HepG2 (cell line): Measurements from ENCODE around the gene PELI2.

Source experiments
- CHD4 ChIP-seq: fragments of 200-600 bp; sonication (generic); IDR thresholded peaks from 2 replicates; pipeline ENCODE4 v1.7.0; 2017; ENCODE audit warnings: mild to moderate bottlenecking, low read length, borderline replicate concordance
- CTCF ChIP-seq: sonication (generic); formaldehyde crosslinking; IDR thresholded peaks from 2 replicates; pipeline ENCODE4 v1.5.0; 2020; ENCODE audit warnings: mild to moderate bottlenecking, missing genetic modification reagents, moderate library complexity
- GABPA ChIP-seq, 2 experiments: IDR thresholded peaks; 2 replicates each; pipeline ENCODE4 v1.6.1; 2011 to 2016; ENCODE audit warnings: low read depth in 2 of 2, low read length in 1 of 2, missing biosample characterization in 1 of 2, missing genetic modification characterization in 1 of 2
- KLF6 ChIP-seq: IDR thresholded peaks from 2 replicates; pipeline ENCODE4 v1.8.0; 2016; ENCODE audit warnings: missing biosample characterization, missing genetic modification reagents
- MAX ChIP-seq: IDR thresholded peaks from 2 replicates; pipeline ENCODE4 v1.6.1; 2012; ENCODE audit warnings: inconsistent platforms
- MTA3 ChIP-seq: sonication (generic); formaldehyde crosslinking; IDR thresholded peaks from 2 replicates; pipeline ENCODE4 v1.4.0; 2020; ENCODE audit warnings: missing genetic modification reagents
- NR2F2 ChIP-seq: IDR thresholded peaks from 2 replicates; pipeline ENCODE4 v1.6.1; 2012; ENCODE audit warnings: low read depth, inconsistent platforms, borderline replicate concordance
- RFXAP ChIP-seq: sonication (generic); formaldehyde crosslinking; IDR thresholded peaks from 2 replicates; pipeline ENCODE4 v1.4.0; 2020; ENCODE audit warnings: missing genetic modification reagents, borderline replicate concordance

- TF ChIP-seq CTCF (CRISPR knock-in tag) (no peak), GABPA (IDR thresholded peaks at IDR 0.05; ENCODE audit: low read depth, low read length) (no peak), GABPA (CRISPR knock-in tag; IDR thresholded peaks at IDR 0.05; ENCODE audit: low read depth) (no peak), NR2F2 (no peak), MTA3 (CRISPR knock-in tag) (no peak), RFXAP (CRISPR knock-in tag) (no peak), MAX (no peak), KLF6 (CRISPR knock-in tag) (no peak), CHD4 (no peak)
These were observed 200.3 kb downstream of the PELI2 start for GRCh38 chr14:56318393-56319115.
